Lower leg skin (tissue), 4 donors: ENCODE data around the gene KCNH8. TPM values are rescaled to one million over a fixed set of nuclear protein-coding genes. Genes with fewer than 3 reads are reported as not detected.

ENCODE experiments used
- DNase-seq, 2 donors: peaks; one replicate each; pipeline ENCODE4 v3.0.0-alpha.2; 2019; ENCODE audit warnings: low spot score in 2 of 2
- H3K4me3 ChIP-seq: fragments of 200-600 bp; sonication (generic); 2 replicates; pipeline ENCODE4 v1.5.1; 2017; ENCODE audit warnings: mild to moderate bottlenecking, low read depth; ENCODE audit not compliant: poor library complexity, severe bottlenecking
- POLR2A ChIP-seq, 2 donors: fragments of 450-650 bp; IDR thresholded peaks; one replicate each; pipeline ENCODE4 v1.6.1; 2016 to 2017; ENCODE audit warnings: antibody characterized with exemption in 2 of 2, mild to moderate bottlenecking in 1 of 2, moderate library complexity in 1 of 2
- WGBS, 2 donors: methylation state at CpG; one replicate each; pipeline ENCODE4 v1.1.5; 2018; 5-methylcytosine and 5-hydroxymethylcytosine counted together
- intact Hi-C: fragments of 100-400 bp; cut with DNase I; formaldehyde crosslinking; loops from one replicate; pipeline ENCODE4 v1.15.0; 2023; ENCODE audit warnings: low total_unique reads
- total RNA-seq, 4 donors: library from RNA; depleted of rRNA; stranded (reverse); fragments of >200 nt; gene quantifications; one replicate each; pipeline ENCODE4 v1.1.0, GENCODE V29; 2016
- TF ChIP-seq, protein P1 (sequence below), 3 donors: fragments of 450-650 bp; IDR thresholded peaks; one replicate each; pipeline ENCODE4 v1.5.1; 2016; ENCODE audit warnings: antibody characterized with exemption in 3 of 3, mild to moderate bottlenecking in 3 of 3, moderate library complexity in 2 of 3

Gene KCNH8
- total RNA-seq, 4 donors from 2014 or later, result 0.34 to 1.2 (median 0.61) TPM

DNA sequence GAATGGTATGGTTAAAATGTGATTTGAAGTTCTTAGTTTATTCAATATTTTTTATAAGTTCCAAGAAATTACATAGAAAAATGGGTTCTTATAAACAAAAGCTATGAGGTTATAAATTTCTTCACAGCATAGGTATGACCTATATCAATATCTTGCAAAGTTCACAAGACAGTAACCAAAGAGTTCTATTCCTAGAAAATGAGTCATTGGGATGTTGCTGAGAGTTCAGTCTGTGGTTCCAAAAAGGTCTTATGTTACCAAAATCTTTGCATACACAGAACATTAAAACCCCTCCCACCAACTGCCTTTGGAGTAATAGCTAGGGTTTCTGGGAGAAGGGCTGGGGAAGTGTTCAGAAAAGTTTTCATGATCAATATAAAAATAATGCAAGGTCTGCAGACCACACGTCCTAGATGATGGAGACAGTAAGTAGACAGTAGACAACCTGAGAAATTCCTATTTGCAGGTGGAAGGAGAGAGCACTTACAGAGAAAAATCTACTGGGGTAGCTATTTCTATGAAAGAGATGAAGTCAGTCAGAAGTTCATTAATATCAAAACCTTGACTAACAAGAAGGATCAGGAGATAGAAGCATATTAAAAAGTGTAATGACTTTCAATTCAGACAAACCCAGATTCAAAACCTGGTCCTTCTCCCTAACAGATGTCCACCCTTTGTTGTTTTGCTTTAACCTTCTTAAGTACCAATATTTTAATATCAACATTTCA lies 279.3 kb downstream of the KCNH8 start:
- no peak overlapping the region for H3K4me3 ChIP-seq
- intact Hi-C loops, result no loop called here
- TF ChIP-seq POLR2A (IDR thresholded peaks at IDR 0.05), result no peak
- TF ChIP-seq, protein P1, sequence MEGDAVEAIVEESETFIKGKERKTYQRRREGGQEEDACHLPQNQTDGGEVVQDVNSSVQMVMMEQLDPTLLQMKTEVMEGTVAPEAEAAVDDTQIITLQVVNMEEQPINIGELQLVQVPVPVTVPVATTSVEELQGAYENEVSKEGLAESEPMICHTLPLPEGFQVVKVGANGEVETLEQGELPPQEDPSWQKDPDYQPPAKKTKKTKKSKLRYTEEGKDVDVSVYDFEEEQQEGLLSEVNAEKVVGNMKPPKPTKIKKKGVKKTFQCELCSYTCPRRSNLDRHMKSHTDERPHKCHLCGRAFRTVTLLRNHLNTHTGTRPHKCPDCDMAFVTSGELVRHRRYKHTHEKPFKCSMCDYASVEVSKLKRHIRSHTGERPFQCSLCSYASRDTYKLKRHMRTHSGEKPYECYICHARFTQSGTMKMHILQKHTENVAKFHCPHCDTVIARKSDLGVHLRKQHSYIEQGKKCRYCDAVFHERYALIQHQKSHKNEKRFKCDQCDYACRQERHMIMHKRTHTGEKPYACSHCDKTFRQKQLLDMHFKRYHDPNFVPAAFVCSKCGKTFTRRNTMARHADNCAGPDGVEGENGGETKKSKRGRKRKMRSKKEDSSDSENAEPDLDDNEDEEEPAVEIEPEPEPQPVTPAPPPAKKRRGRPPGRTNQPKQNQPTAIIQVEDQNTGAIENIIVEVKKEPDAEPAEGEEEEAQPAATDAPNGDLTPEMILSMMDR (IDR thresholded peaks at IDR 0.05), result no peak
- 41 to 64% methylated on average over 1 of the region's 1 CpG for WGBS, 2 donors
- DNase-seq, result no peak

DNA sequence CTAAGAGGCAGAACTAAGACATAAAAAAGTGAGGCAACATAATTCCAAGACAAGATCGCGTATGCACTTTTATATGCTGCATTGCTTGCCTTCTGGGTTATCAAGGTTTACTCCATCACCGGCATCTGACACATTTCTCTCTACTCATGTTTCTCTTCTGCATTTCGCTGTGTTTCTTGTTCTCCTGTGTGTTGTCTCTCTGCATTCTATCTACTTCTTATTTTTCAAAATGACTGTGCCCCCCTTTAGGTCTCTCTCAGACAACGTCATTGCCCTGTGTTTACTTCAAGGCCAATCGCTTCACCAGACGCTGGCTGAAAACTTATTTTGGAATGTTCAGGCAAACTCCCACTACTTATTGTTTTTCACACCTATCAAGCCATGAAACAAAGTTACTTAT lies 280.4 kb downstream of the KCNH8 start:
- no peak overlapping the region for H3K4me3 ChIP-seq
- no peak for TF ChIP-seq POLR2A (IDR thresholded peaks at IDR 0.05)
- TF ChIP-seq, protein P1 (IDR thresholded peaks at IDR 0.05), result no peak
- intact Hi-C loops, result no loop called here
- no peak for DNase-seq
- WGBS, 2 donors, result 91 to 92% methylated on average over 7 of the region's 7 CpGs

DNA sequence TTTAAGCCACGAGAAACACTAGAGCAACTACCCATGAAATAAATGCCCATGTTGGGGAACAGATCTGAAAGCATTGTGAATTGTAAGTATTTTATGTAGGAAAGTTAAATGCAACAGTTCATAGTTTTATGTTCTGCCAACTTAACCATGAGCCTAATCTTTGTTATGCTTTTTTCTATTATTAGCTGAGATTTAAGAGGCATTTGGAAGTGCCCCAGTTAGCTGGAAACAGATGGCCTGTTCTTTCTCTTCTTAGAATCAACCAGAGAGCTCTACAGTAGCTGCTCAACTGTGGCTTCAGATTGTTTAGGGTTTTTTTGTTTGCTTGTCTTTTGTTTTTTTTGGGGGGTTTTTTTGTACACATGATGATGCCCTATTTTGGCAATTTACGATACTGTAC lies 284.4 kb downstream of the KCNH8 start:
- H3K4me3 ChIP-seq, result no peak overlapping the region
- DNase-seq, result no peak
- 67 to 69% methylated on average over 2 of the region's 2 CpGs for WGBS, 2 donors
- TF ChIP-seq, protein P1 (IDR thresholded peaks at IDR 0.05), result no peak
- no peak for TF ChIP-seq POLR2A (IDR thresholded peaks at IDR 0.05)
- intact Hi-C loops, result no loop called here

DNA sequence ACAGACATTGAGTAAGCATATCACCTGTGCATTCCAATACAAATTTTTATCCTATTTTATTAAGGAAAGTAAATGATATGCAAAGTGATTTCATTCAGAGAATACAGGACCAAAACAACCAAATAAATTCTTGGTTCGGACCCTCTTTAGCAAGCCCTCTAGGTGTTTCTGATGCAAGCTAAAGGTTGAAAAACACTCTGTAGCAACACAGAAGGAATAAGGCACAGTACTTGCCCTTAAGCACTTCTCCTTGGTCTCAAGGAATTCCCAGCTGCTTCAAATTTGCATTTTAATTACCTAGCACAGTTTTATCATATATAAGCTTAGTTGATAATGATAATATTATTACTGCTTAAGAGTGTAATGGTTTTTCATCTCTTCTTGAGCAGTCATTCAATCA lies 288.4 kb downstream of the KCNH8 start:
- no peak overlapping the region for H3K4me3 ChIP-seq
- no peak for TF ChIP-seq POLR2A (IDR thresholded peaks at IDR 0.05)
- TF ChIP-seq, protein P1 (IDR thresholded peaks at IDR 0.05), result no peak
- intact Hi-C loops, result no loop called here
- 63% methylated on average over 1 of the region's 1 CpG for WGBS, 2 donors
- DNase-seq, result no peak

DNA sequence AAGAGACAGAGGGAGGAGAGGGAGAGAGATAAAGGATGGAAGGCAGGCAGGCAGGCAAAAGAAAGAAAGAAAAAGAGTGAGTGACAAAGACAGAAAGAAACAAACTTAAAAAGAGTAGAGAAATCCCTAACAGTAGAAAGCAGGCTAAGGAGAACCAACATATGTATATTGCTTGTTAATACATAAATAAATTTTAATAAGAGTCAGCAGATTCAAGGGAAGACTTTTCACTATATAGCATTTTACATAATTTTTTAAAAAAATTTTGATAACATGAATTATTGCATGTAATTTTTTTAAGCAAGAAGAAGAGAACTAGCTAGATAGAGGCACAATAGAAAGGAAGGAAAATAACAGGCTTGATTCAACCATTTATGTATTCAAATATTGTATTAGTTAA lies 291.6 kb downstream of the KCNH8 start:
- no peak for TF ChIP-seq POLR2A (IDR thresholded peaks at IDR 0.05)
- TF ChIP-seq, protein P1 (IDR thresholded peaks at IDR 0.05), result no peak
- DNase-seq, result no peak
- H3K4me3 ChIP-seq, result no peak overlapping the region
- intact Hi-C loops, result no loop called here

DNA sequence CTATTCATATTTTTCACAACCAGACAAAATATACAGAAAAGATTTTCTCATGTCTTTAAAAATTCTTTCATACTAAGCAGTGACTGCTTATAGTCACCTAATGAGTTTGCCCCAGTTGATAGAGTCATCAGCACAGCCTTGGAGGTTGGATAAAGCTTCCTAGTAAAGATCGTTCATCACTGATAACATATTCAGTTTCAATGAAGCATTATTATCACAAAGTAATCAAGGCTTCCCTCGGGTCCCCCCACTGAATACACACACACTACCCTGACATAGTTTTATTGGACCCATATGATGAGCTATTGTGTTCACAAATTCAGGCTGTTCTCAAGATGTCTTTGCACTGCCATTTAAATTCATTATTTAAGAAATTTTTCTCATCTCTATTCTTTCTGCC lies 297.8 kb downstream of the KCNH8 start:
- no peak overlapping the region for H3K4me3 ChIP-seq
- 52 to 61% methylated on average over 2 of the region's 2 CpGs for WGBS, 2 donors
- intact Hi-C loops, result no loop called here
- TF ChIP-seq POLR2A (IDR thresholded peaks at IDR 0.05), result no peak
- TF ChIP-seq, protein P1 (IDR thresholded peaks at IDR 0.05), result no peak
- no peak for DNase-seq
